Amniotic epithelial cell (primary cell): ENCODE results near the gene WNT7A.
"Not testable (repeated sequence)": the region's sequence is repeated elsewhere in the genome, so short reads cannot be mapped to it uniquely, and the experiment has no call there.

Experiments used
- DNase-seq: peaks from one replicate; pipeline ENCODE4 v3.0.0-alpha.2; 2010; ENCODE audit warnings: low read depth

The WNT7A gene

GRCh38 chr3:13865106-13865505, 14.8 kb downstream of the WNT7A start:
- DNase-seq = no peak

- no peak for DNase-seq
Observed at GRCh38 chr3:13863965-13864595, 15.8 kb downstream of the WNT7A start.

- no peak for DNase-seq
Observed at GRCh38 chr3:13863382-13863952, 16.4 kb downstream of the WNT7A start.

- no peak for DNase-seq
Observed at GRCh38 chr3:13861461-13861860, 18.4 kb downstream of the WNT7A start.

GRCh38 chr3:13860001-13860400, 19.9 kb downstream of the WNT7A start:
- DNase-seq = no peak

GRCh38 chr3:13858768-13859520, 20.9 kb downstream of the WNT7A start:
- no peak for DNase-seq

GRCh38 chr3:13857702-13858380, 22.0 kb downstream of the WNT7A start:
- DNase-seq = no peak

- not testable (repeated sequence) for DNase-seq
Observed at GRCh38 chr3:13856628-13857027, 23.2 kb downstream of the WNT7A start.

- DNase-seq = no peak
Observed at GRCh38 chr3:13856006-13856405, 23.9 kb downstream of the WNT7A start.

GRCh38 chr3:13854492-13854891, 25.4 kb downstream of the WNT7A start:
- DNase-seq = no peak

- DNase-seq = no peak
Observed at GRCh38 chr3:13853978-13854296, 25.9 kb downstream of the WNT7A start.

- DNase-seq = no peak
Observed at GRCh38 chr3:13853256-13853977, 26.5 kb downstream of the WNT7A start.

- no peak for DNase-seq
Observed at GRCh38 chr3:13852638-13853009, 27.2 kb downstream of the WNT7A start.

GRCh38 chr3:13851997-13852637, 27.8 kb downstream of the WNT7A start:
- no peak for DNase-seq

- no peak for DNase-seq
Observed at GRCh38 chr3:13851091-13851849, 28.6 kb downstream of the WNT7A start.

GRCh38 chr3:13850161-13850945, 29.5 kb downstream of the WNT7A start:
- DNase-seq = no peak

- DNase-seq = no peak
Observed at GRCh38 chr3:13849018-13849417, 30.9 kb downstream of the WNT7A start.

- no peak for DNase-seq
Observed at GRCh38 chr3:13846716-13847570, 32.9 kb downstream of the WNT7A start.

- DNase-seq = no peak
Observed at GRCh38 chr3:13846238-13846637, 33.6 kb downstream of the WNT7A start.
